ENCODE measurements around the gene CHST14.
"Not testable (repeated sequence)": the region's sequence is repeated elsewhere in the genome, so short reads cannot be mapped to it uniquely, and the experiment has no call there.

The CHST14 gene

DNA sequence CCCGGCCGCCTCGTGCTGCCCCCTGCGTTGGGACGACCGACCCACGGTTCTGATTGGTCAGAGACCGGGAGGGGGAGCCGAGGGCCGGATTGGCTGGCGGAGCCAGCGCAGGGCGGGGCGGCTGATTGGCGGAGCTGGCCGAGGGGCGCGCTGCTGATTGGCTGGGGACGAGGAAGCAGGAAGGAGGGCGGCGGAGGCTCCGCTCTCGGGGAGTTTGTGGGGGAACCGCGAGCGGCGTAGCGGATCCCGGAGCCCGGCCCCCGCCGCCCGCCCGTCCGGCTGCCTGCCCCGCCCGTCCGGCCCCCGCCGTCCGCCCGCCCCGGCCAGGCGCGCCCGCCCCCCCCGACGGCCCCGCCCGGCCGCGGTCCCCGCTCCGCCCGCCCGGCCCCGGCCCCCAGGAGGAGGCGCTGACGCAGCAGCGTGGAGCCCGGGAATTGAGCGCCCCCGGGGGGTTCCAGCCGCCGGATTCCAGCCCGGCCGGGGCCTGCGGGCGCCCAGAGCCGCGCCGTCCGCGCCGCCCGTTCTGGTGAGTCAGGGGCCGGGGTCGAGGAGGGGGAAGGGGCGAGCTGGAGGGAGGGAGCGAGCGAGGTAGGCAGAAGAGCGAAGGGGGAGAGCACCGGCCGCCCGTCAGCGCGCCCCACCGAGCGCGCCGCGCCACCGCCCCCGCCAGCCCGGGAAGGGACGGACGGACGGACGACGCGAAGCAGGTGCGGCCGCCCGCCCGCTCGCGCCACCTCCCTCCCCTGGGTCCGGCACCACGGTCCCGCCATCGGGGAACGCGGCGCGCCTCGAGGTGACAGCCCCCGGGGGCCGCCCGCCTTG lies 29.8 kb upstream of the CHST14 start, which contains the start of gene BAHD1:
Gene BAHD1, plus strand, starts transcription at position 211 of the 822 bp plus-strand sequence. CDS start 17,512 bp downstream, outside the sequence.
- peak; percentile 89 for DNase-seq (ENCODE audit: low read depth)

GRCh38 chr15:40441565-40442531 lies 28.9 kb upstream of the CHST14 start:
- DNase-seq (ENCODE audit: low read depth): no peak

GRCh38 chr15:40443255-40443654 lies 27.5 kb upstream of the CHST14 start:
- no peak for DNase-seq (ENCODE audit: low read depth)

GRCh38 chr15:40443846-40444245 lies 26.9 kb upstream of the CHST14 start:
- DNase-seq (ENCODE audit: low read depth): no peak

- no peak for DNase-seq (ENCODE audit: low read depth)
Observed at GRCh38 chr15:40444736-40445135, 26.0 kb upstream of the CHST14 start.

DNA sequence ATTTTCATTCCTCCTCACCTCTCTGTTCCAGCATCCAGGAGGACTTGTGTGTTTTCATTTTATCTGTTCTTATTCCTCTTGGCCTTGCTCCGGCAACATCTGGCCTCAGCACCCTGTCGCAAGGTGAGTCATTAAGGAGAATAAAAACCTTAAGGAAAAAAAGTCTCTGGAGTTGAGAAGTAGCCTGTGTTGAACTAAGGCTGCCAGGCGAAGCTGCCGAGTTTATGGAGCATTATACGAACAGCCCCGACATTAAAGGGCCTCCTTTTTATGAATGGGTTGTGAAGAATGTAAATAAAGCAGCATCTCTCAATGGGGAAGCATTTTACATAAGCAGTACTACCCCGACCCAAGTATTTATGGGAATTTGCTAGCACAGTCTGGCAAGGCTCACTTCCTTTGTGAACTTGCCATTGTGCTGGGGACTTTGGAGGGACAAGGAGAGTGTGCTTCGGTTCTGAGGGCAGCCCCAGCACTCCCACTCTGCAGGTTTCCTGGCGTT lies 25.3 kb upstream of the CHST14 start:
- no peak for DNase-seq (ENCODE audit: low read depth)

GRCh38 chr15:40446144-40446543 lies 24.6 kb upstream of the CHST14 start:
- DNase-seq (ENCODE audit: low read depth): no peak

DNA sequence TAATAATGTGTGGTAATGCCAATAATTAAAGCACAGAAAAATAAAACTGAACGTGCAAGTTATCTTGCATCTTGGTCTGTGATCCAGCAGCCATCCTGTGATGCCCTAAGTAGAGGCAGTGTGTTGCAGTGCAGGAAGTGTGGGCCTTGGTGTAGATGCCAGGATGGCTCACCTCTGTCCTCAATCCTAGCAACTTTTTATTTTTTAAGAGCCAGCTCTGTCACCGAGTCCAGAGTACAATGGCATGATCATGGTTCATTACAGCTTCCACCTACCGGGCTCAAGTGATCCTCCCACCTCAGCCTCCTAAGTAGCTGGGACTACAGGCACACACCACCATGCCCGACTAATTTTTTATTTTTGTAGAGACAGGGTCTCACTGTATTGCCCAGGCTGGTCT lies 22.4 kb upstream of the CHST14 start:
- no peak for DNase-seq (ENCODE audit: low read depth)

- no peak for DNase-seq (ENCODE audit: low read depth)
Observed at GRCh38 chr15:40449275-40449674, 21.5 kb upstream of the CHST14 start.

GRCh38 chr15:40450047-40450446 lies 20.7 kb upstream of the CHST14 start:
- no peak for DNase-seq (ENCODE audit: low read depth)

DNA sequence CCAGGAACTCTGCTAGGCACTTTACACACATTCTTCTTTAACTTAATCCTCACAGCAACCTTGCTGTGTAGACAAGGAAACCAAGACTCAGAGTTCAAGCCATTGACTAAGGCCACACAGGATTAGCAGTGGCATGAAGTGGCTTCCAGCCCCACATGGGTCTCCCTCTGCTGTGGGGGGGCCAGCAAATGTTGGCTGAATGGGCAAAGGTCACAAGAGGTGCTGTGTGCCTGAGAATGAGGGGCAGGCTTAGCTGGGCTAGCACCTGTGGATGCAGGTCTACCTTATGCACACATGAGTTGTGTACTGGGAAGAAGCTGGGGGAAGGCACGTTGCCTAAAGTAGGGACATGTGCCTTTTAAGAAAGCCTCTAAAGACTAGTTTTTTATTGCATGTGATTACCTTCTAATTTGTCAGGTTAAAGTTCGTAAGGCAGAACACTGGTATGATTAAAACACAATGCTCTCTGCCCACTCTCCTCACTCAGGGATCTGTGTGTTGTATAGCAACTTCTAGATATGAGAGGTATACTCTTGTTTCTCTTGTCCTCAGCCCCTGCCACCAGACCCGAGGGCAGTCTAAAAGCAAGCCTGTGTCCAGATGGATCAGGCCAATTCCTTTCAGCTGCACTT lies 19.1 kb upstream of the CHST14 start:
- no peak for DNase-seq (ENCODE audit: low read depth)

DNA sequence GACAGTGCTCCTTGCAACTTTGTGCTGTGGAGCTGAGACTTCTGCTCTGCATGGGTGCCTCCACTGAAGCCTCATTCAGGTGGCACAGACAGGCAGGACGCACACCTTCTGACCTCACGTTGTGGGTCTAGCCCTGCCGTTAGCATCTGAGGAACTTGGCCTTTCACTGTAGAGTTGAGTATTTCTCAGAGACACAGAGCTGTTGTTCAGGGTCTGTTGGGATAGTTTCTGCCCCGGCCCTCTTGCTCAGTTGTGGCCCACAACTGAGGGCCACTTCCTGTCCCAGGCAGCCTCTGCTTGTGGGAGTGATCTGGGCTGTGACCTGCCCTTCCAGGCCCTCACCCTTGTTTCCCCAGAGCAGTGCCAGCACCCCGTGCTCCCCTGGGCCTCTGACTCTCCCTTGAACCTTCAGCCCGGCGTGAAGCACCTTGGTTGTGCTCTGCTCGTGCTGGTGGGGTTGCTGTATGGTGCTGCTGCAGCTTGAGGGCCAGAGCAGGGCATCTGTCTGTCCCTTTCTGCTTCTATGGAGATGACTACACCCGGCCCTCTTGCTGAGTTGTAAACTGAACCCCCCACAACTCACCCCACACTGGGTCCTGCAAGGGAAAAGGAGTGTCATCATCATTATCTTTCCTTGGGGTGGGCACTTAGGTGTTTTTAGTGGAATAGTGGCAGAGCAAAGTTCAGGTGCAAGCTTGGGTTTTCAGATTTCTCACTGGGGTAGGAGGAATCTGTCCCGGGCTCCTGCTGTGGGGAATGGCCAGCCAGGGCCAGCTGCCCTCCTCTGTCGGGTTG lies 18.3 kb upstream of the CHST14 start:
- no peak for DNase-seq (ENCODE audit: low read depth)

GRCh38 chr15:40453941-40454340 lies 16.8 kb upstream of the CHST14 start:
- not testable (repeated sequence) for DNase-seq (ENCODE audit: low read depth)

DNA sequence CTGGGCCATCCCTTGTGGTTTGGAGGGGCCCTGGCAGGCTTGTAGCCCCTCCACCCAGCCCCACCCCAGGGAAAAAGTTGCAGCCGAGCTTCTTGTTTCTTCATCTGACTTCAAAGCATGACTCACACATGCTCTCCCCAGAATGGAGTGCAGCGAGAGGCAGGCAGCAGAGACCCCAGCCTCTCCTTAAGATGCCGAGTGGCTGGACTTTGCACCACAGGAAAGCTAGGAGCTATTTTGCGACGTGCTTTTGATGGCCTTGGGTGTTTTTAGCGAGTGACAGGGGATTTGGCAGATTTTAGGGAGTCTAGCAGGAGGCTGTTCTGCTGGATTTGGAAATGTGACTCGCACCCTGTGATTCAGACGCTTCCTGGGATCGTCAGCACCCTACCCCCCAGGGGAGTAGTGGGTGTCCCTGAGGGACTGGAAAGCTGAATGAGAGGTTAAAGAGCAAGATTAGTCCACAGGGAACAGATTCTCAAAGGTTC lies 15.8 kb upstream of the CHST14 start:
- DNase-seq (ENCODE audit: low read depth): no peak

GRCh38 chr15:40456299-40456712 lies 14.5 kb upstream of the CHST14 start:
- no peak for DNase-seq (ENCODE audit: low read depth)

DNA sequence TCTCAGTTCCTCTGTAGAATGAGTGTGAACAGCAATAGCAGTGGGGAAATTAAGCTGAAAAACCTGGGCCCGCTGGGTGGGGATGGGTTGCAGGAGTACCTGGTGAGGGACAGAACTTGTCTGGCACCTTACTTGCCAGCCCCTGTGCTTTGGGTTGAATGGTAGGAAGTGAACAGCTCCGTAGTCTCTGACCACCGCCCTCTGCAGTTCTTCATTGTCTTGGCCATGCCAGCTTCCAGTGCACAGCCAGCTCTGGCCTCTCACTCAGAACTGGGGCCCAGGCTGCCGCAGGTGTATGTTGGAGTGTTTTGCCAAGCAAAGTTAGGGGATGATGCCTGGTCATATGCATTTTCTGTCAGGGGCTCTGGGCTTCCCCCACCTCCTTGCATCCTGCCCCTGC lies 14.0 kb upstream of the CHST14 start:
- DNase-seq (ENCODE audit: low read depth): no peak

DNA sequence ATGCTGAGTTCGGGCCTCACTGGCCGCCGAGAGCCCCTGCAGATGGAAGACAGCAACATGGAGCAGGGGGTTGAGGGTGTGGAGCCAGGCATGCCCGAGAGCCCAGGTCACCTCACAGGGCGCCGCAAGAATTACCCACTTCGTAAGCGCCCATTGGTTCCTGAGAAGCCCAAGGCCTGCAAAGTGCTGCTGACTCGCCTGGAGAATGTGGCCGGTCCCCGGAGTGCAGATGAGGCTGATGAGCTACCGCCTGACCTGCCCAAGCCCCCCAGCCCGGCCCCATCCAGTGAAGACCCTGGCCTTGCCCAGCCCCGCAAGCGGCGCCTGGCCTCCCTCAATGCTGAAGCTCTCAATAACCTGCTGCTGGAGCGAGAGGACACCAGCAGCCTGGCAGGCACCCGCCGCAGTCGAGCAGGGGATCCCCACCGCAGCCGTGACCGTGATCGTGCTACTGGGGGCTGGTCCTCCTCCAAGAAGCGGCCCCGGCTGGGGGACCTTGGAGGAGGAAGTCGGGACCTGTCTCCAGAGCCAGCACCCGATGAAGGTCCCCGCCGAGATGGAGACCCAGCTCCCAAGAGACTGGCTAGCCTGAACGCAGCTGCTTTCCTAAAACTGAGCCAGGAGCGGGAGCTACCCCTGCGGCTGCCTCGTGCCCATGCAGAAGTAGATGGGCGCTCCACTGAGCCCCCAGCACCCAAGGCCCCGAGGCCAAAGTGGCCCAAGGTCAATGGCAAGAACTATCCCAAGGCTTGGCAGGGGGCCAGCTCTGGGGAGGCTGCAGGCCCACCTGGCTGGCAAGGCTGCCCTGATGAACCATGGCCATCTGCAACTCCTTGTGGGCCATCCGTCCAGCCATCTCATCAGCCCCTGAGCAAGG lies 12.1 kb upstream of the CHST14 start:
- DNase-seq (ENCODE audit: low read depth): no peak

DNA sequence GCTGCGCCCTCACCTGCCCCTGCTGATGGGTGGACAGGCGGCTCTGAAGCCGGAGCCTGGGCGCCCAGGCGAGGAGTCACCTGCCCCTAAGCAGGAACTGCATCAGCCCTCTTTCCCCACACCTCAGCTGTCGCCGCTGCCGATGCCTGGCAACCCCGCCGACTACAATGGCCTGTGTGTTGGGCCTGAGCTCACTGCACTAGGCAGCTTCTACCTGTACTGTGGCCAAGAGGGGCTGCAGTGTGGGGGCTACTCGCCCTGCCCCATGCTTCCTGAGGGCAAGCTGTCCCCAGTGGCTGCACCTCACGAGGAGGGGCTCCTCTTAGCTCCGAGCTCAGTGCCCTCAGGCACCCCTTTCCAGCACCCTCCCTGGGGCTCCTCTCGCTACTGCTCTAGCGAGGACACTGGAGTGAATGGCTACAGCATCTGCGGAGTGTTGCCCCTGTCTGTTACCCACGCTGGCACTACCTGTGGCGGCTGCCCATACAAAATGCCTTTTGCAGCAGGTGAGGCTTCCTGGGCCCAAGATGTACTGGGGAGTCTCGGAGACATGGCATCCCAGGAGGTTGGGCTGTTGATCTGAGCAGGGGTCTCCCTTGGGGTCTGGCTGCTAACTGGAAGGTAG lies 11.3 kb upstream of the CHST14 start:
- DNase-seq (ENCODE audit: low read depth): no peak

DNA sequence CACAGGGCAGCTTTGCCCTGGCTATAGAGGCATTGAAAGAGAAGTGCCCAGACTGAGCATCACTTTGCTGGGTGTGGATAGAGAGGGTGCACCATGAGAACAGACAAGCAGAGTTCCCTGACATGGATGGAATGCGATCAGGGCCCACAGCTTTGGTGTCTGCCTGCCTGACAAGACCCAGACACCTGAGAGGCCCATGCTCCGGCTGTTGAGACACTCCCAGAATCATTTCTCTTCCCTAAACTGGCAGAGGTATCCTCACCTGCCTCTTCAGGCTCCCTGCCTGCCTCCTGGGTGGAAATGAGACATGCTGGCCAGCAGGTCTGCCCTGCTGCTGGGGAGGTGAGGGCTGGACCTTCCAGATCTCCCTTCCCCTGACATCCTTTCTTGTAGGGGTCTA lies 10.4 kb upstream of the CHST14 start:
- no peak for DNase-seq (ENCODE audit: low read depth)

DNA sequence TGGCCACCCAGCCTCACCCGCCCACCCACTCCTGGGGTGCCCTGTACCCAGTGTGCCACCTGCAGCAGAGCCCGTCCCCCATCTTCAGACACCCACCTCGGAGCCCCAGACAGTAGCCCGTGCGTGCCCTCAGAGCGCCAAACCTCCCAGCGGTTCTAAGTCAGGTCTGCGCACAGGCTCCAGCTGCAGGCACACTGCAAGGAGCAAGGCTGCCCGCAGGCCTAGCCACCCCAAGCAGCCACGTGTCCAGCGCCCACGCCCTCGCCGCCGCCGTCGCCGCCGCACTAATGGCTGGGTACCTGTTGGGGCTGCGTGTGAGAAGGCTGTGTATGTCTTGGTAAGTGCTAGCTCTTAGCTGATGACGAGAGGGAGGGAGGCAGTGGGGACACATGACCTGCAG lies 8.8 kb upstream of the CHST14 start:
- DNase-seq (ENCODE audit: low read depth): no peak

Measured in stimulated activated CD8-positive, alpha-beta memory T cell treated with anti-CD3 and anti-CD28 coated beads, Interleukin-7, amount 100 ng/mL, for 24 hours (primary cell).